Kidney capillary endothelial cell (primary cell): ENCODE results near the gene C1GALT1C1.
"Not testable (repeated sequence)": the region's sequence is repeated elsewhere in the genome, so short reads cannot be mapped to it uniquely, and the experiment has no call there.

Experiments
- DNase-seq: peaks from one replicate; pipeline ENCODE4 v3.0.0-alpha.2; 2018; ENCODE audit warnings: low spot score

C1GALT1C1 gene

DNA sequence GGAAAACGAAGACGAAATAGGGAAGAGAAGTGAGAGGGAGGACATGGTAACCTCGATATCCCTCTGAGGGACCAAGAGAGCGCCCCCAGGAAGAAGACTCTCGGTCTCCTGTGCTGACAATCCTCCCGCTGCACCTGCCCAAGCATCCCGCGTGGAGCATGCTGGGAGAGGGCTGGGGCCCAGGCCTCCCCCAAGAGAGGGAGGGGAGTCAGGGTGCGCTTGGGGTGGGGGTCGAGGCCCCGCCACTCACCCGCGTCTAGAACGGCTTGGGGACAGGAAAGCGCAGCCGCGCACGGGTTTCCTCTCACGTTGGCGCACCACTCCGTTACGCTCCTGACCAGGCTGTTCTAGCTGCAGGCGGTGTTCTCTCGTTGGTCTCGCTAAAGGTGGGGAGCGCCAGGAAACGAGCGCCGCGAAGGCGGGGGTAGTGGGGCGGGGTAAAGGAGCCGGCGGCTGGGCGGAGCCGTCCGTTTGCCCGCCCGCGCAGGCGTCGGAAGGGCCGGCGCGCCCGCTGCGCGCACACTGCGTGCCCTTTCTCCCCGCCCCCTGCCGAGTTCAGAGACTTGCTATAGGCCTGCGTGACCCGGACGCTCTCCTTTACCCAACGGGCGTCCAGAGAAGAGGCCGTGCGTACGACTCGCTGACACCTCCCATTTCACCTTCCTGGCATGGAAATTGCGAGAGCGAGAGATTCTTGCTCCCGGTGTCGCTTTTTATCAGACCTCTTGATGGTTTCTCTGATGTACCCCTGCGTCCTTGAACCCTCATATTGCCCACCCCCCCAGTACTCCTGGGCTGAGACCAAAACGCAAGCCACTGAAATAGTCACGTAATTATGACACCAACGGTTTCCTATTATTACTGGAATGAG, at the start of gene C1GALT1C1:
Gene C1GALT1C1 (minus strand): TSS at position 388 of the 871 bp plus-strand sequence. CDS start 2,888 bp downstream, outside the sequence.
- peak; percentile 74 for DNase-seq

- DNase-seq = no peak
Observed at GRCh38 chrX:120677004-120677652, 47.3 kb upstream of the C1GALT1C1 start.

DNA sequence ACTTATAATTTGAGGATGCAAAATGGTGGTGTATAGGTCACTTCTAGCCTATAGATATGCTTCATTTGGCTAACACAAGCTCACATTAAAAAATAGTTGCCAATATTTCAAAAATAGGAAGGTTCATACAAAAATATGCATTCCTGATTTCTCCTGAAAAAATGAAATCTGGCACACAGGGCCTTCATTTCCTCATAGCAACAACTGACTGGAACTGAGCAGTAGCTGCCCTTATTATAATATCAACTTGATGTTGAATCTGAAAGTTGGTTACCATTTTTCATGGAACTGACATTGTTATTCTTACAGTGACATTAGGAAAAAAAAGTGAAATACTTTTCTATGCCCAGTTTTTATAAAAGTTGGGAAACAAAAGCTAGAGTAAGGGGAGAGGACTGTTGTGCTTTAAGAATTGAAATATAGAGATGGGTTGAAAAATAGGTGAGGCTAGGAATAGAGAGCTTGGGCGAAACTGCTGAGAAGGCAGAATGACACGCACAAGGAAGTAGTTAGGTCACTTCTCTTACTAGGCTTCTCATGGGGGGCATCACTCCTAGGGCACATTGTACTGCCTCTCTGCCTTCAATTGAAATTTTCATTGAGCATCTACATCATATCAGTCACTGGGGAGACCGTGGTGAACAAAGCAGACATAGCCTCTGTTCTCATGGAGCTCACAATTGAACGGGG, 43.1 kb upstream of the C1GALT1C1 start:
- no peak for DNase-seq

DNA sequence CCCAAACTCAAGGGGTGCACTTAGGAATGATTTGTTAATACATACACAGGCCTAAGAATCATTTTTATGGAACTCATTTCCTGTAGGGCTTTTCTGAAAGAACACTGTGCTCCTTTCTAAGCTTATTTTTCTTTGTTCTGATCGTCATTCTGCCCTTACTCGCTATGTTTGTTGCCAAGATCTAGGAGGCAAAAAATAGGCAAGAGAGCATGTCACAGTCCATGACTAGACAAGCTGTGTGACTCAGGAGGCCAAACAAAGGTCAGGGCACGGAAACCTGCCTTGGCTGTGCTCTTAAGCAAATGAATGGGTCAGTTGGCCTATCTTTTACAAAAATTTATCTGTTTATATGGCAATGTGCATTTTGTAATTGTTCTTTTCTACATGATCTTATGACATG, 42.5 kb upstream of the C1GALT1C1 start:
- peak; percentile 73 for DNase-seq

- DNase-seq = no peak
Observed at GRCh38 chrX:120671963-120672362, 42.1 kb upstream of the C1GALT1C1 start.

DNA sequence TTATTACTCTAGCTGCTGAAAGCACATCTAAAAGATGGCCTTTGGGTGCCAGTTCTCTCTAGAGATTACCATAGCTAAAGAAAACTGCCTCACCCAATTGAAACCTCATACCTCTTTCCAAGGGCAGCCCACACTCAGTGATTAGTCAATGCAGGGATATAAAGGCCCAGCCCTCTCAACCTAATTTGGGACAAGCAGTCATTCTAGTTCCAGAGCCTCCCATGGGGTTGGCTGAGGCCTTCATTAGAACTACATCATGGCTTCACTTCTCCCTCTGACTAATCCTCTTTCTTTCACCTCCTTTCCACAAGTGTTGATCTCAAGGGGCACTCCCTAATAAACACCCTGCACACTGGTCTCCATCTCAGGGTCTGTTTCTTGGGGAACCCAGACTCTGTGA, 38.5 kb upstream of the C1GALT1C1 start:
- DNase-seq = no peak

GRCh38 chrX:120664535-120664934, 34.7 kb upstream of the C1GALT1C1 start:
- DNase-seq = not testable (repeated sequence)

- peak; percentile 16 for DNase-seq
Observed at GRCh38 chrX:120664081-120664480, 34.2 kb upstream of the C1GALT1C1 start.

GRCh38 chrX:120662662-120663061, 32.8 kb upstream of the C1GALT1C1 start:
- DNase-seq = no peak

- DNase-seq = no peak
Observed at GRCh38 chrX:120660637-120661036, 30.8 kb upstream of the C1GALT1C1 start.

DNA sequence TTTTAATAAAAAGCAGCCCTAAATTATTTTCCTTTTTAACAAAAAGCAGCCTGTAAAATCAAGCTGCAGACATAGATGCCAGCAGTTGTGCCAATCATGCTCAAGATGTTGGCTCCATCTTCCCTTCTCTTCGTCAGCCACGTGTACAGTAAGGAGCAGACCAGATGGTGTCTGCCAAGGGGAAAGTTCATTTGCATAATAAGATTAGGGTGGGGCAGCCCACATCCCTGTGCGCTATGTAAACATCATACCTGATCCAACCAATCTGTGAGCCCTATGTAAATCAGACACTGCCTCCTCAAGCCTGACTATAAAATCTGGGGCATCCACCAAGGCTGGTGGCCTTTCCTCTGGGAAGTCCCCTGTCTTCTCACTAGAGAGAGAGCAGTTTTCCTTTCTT, 23.1 kb upstream of the C1GALT1C1 start:
- DNase-seq = no peak

- not testable (repeated sequence) for DNase-seq
Observed at GRCh38 chrX:120652256-120652655, 22.4 kb upstream of the C1GALT1C1 start.

DNA sequence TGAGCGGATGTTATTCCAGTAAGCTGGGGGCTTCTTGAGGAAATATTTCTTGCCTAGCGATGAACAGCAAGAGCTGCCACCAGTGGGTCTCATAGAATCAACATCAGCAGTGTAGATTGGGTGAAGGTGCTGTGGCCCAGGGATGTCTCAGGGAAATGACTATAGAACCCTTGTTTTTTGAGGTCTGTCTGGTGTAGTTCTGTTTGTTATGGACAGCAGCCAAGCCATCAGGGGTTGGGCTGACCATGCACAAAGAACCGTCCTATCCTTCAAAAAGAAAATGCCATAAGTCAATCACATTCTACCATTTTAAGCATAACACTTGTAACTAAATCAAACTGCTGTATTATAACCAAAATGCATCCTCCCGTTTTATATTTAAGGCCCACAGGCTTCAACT, 17.3 kb upstream of the C1GALT1C1 start:
- DNase-seq = no peak

- no peak for DNase-seq
Observed at GRCh38 chrX:120642871-120643270, 13.0 kb upstream of the C1GALT1C1 start.

DNA sequence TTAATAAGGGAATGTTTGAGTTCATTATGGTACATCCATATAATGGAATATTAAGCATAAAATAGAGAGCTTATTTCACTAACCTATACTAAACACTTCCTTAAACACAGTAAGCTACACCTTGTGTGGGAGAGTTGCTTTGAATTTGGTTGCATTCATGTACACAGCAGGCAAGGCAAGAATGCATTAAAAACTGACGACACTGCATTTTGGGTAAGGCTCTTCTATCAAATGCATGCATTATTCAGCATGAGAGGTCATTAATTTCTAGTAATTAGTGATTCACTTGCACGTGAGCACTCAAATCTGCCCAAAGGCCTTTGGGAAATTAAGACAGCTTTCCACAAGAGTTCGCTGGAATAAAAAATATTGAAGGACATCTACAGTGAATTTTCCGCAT, 8.8 kb upstream of the C1GALT1C1 start:
- no peak for DNase-seq

- no peak for DNase-seq
Observed at GRCh38 chrX:120625371-120625770, 4.5 kb downstream of the C1GALT1C1 start.

DNA sequence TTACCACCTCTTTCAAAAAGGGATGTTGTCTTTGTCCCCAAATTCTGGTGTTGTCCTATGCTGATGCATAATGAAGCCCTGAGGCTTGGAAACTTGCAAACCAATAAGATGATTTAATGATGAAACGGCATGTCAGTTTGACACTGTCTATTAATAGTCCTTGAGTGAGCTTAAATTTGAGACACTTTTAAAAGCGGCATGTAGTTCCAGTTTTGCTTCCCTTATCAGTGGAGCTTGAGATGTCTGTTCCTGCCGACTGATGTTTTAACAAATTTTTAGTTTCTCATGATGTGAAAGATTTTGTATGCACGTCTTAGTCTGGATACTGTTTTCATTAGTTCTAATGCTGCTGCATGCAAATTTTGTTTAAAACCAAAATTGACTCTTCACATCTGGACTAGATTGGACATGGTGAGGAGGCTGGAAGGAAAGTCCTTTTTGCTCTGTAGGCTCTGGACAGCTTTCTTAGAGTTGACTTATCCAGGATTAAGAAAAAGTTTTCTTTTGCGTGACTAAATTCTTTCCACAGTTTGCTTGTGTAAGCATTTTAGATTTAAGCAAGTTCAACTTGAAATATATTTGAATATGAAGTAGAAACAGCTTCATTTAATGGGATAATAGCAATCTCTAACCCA, 11.7 kb downstream of the C1GALT1C1 start:
- DNase-seq = no peak

- DNase-seq = no peak
Observed at GRCh38 chrX:120614816-120615215, 15.0 kb downstream of the C1GALT1C1 start.

DNA sequence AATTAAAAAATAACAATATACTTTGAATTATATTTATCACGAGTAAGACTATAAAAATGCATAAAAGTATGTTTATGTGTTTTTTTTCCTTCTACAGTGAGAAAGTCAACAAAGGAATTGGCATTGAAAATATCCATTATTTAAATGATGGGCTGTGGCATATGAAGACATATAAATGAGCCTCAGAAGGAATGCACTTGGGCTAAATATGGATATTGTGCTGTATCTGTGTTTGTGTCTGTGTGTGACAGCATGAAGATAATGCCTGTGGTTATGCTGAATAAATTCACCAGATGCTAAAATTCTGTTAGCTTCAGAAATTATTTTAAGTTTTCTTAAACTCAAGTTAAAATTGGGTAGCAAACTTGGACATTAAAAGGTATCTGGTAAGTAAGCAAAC, 17.8 kb downstream of the C1GALT1C1 start:
- DNase-seq = no peak

DNA sequence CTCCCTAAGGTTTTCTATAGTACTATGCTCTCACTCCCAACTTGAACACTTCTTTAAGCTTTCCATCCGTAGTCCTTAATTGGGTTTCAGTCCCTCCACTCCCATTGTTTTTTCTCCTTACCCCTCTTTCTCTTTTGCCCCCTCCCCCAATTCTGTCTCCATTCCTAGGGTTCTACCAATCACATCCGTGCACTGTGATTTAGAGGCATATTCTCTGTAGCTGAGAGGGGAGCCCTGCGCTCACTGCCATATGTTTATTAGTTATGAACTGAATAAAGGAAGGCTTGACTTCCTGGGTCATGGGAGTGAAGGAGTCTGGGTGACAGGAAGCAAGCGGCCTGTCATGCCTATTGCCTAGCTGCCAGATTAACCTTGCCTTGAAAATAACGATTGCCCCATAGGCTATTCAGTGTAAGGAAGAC, 25.5 kb downstream of the C1GALT1C1 start:
- DNase-seq = peak; percentile 33

GRCh38 chrX:120603707-120604360, 26.0 kb downstream of the C1GALT1C1 start, which contains the start of gene MCTS1:
Gene MCTS1, plus strand, starts transcription at chrX:120604101. Its CDS starts 136 bp downstream, at chrX:120604237.
- DNase-seq = peak; percentile 62

DNA sequence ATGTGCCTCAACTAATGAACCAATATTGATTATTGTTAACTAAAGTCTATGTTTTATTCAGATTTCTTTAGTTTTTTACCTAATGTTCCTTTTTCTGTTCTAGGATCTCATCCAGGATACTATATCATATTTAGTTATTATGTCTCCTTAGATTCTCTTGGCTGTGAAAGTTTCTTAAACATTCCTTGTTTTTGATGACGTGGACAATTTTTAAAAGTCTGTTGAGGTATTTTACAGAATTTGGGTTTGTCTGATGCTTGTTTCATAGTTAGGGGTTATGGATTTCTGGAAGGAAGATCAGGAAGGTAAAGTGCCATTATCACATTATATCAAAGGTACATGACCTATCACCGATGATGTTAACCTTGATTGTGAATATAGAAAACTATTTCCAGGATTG, 44.2 kb downstream of the C1GALT1C1 start:
- DNase-seq = no peak
